Natural killer cell treated with Interleukin-12 subunit alpha and Interleukin-12 subunit beta and Interleukin-15 and Interleukin-18, amount 100 ng/mL, for 72 hours (primary cell): ENCODE data around the gene HIVEP1. TPM values are rescaled to one million over a fixed set of nuclear protein-coding genes. Genes with fewer than 3 reads are reported as not detected.
"Not testable (repeated sequence)": the region's sequence is repeated elsewhere in the genome, so short reads cannot be mapped to it uniquely, and the experiment has no call there.

Experiments used
- ATAC-seq, 2 donors: fragments of 150-1000 bp; cut with Tn5 transposase in 1 of 2; sonication (Bioruptor Pico), chemical (Tn5 transposase) in 1 of 2; 2 replicates each; pipeline ENCODE4 v1.10.0; 2021
- DNase-seq: peaks from one replicate; pipeline ENCODE4 v3.0.0; 2022; ENCODE audit warnings: low spot score
- H3K27ac Mint-ChIP-seq, 2 donors: 1 replicate in 1 of 2; 2 replicates in 1 of 2; pipeline ENCODE4 v1.8.0; 2022; ENCODE audit warnings: mixed read lengths in 2 of 2, mild to moderate bottlenecking in 1 of 2, moderate library complexity in 1 of 2
- H3K27me3 Mint-ChIP-seq, 2 donors: 1 replicate in 1 of 2; 2 replicates in 1 of 2; pipeline ENCODE4 v1.8.0; 2022; ENCODE audit warnings: mixed read lengths in 2 of 2
- H3K36me3 Mint-ChIP-seq: one replicate; pipeline ENCODE4 v1.8.0; 2022; ENCODE audit warnings: mixed read lengths
- H3K4me1 Mint-ChIP-seq, 2 donors: 1 replicate in 1 of 2; 2 replicates in 1 of 2; pipeline ENCODE4 v1.8.0; 2022; ENCODE audit warnings: low read depth in 2 of 2, mixed read lengths in 2 of 2, mild to moderate bottlenecking in 1 of 2
- H3K4me3 Mint-ChIP-seq: one replicate; pipeline ENCODE4 v1.8.0; 2022; ENCODE audit warnings: mixed read lengths
- H3K9me3 Mint-ChIP-seq: 2 replicates; pipeline ENCODE4 v1.8.0; 2022; ENCODE audit warnings: mixed read lengths
- total RNA-seq, 2 donors: library from RNA; stranded (reverse); gene quantifications; one replicate each; pipeline ENCODE4 v1.2.3, GENCODE V29; 2022

HIVEP1 gene
- total RNA-seq, 2 donors from 2014 or later, result 28.3 to 39.4 TPM

DNA sequence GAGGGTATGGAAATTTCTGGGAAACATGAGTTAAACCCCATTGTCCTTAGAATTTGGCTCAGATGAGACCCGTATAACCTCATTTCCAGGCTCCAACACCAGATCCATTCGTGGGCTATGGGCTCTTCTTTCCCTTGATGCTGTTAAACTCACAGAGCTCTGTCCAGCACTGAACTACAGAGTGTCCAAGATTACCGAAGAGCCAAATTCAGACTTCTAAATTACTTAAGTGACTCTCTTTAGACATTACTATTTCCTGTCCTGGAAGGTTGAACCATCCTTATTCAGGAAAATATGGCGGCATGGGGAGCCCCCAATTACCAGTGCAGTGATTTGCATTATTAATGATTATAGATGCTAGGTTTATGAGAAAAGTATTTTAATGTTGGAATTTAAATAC, 153.2 kb downstream of the HIVEP1 start:
- Mint-ChIP-seq H3K36me3 (peaks cover 14% of the 10 kb centered on the region), H3K4me1 (peaks cover 20% of the 10 kb centered on the region in 2 donors), H3K27me3 (peaks cover 0 to under 1% of the 10 kb centered on the region in 2 donors), H3K4me3 (no peak overlapping the region), H3K27ac (no peak overlapping the region), H3K9me3 (no peaks in the 10 kb centered on the region)
- DNase-seq (no peak), ATAC-seq (no peak)

DNA sequence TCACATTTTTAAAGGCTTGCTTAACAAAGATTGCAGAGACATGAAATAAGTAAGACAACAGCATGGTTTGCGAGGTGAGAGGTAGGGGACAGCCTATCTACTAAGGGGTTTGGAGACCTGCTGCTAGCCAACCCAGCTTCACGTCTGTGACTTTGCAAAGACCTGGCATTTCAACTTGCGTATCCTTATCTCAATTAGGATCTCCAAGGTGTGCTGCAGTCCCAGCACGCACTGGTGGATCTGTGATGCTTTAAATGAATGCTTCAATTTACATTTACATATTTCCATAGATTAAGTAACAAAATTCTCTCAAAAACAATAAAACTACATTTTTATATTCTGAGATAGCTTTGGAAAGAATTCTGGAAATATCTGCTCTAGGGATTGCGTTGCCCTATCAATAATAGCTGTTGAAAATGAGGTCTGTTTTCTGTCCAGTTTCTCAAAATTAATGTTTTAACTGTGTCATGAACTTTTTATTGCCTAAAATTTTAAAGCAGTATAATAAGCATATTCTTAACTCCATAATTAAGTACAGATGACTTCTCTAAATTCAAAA, 153.7 kb downstream of the HIVEP1 start:
- H3K9me3 Mint-ChIP-seq, result no peaks in the 10 kb centered on the region
- peaks cover 14% of the 10 kb centered on the region for H3K36me3 Mint-ChIP-seq
- DNase-seq (no peak), ATAC-seq (no peak)
- H3K27me3 Mint-ChIP-seq, result peaks cover 0 to 3% of the 10 kb centered on the region in 2 donors
- H3K4me3 Mint-ChIP-seq, result no peak overlapping the region
- no peak overlapping the region for H3K27ac Mint-ChIP-seq
- H3K4me1 Mint-ChIP-seq, result peaks cover 17 to 18% of the 10 kb centered on the region in 2 donors

DNA sequence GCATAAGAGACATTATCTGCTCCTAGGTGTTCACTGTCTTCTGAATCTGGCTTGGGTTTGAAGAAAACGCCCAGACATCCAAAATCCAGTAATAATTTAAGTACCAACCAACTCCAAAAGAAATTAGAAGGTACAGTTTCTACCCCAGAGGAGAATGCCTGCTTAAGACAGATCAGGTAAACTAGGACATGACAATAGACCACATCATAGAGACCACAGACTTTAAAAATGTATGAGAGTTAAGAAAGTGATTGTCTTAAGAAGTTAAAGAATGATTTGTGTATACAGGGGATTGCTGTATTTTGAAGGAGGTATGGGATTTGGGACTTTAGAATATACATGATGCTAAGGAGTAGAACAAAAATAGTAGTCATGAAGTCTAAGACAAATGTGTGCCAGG, 157.3 kb downstream of the HIVEP1 start:
- peaks cover 0 to 3% of the 10 kb centered on the region in 2 donors for H3K27me3 Mint-ChIP-seq
- no peaks in the 10 kb centered on the region for H3K9me3 Mint-ChIP-seq
- no peak for DNase-seq
- peak overlapping the region in 1 of 2 donors; percentile 19 for H3K27ac Mint-ChIP-seq
- ATAC-seq, result no peak
- H3K4me3 Mint-ChIP-seq, result no peak overlapping the region
- no peaks in the 10 kb centered on the region for H3K4me1 Mint-ChIP-seq
- no peaks in the 10 kb centered on the region for H3K36me3 Mint-ChIP-seq

DNA sequence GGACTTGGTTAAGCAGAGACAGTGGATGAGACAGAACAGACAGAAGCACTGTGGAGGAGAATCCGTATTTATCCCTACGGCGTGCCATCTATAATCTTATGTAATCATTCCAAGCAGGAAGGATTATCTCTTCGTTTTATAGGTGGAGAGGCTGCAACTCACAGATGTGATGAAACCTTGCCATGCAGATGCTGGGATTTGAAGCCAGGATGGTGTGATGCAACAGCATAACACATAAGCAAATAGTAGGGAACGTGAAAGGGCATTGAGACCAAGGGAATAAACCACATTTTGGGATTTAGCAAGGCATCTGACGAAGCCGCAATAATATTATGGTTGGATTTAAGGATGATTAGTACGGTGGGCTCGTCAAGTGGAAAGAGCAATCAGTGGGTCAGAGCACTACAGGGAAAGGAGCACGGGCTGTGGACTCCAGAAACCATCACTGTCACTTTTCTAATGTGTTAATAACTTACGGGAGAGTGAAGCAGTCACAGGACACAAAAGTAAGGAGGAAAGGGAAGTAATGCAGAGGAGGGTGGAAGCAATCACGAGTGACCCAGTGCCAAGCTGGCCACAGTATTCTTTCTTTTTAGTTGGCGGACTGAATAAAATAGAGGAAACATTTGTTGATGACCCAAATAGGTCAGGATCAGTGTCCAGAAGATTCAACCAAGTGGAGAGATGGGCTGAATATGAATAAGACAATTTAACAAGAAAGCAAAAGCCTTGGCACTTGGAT, 158.4 kb downstream of the HIVEP1 start:
- no peaks in the 10 kb centered on the region for H3K4me1 Mint-ChIP-seq
- H3K36me3 Mint-ChIP-seq, result no peaks in the 10 kb centered on the region
- ATAC-seq, result no peak
- peaks cover 0 to 4% of the 10 kb centered on the region in 2 donors for H3K27me3 Mint-ChIP-seq
- peak overlapping the region in 1 of 2 donors; percentile 19 for H3K27ac Mint-ChIP-seq
- DNase-seq, result no peak
- no peaks in the 10 kb centered on the region for H3K9me3 Mint-ChIP-seq
- no peak overlapping the region for H3K4me3 Mint-ChIP-seq

DNA sequence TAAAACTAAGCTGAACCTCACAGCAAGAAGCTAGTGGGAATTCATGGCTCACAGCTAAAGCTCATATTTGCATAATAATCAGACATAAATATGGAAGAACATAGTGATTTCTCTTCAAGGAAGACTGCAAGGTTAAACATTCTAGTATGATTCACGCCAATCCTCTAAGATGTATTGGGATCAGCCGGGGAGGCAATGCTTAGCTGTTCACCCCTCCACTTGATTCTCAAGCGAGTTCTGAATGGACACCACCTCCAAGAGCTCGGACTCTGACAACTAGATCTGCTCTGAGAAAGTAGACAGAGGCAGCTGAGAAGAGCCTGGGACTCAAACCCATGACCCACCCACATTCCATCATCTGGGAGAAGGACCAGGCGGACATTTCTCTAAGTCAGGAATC, 159.6 kb downstream of the HIVEP1 start:
- H3K4me3 Mint-ChIP-seq, result no peak overlapping the region
- no peaks in the 10 kb centered on the region for H3K36me3 Mint-ChIP-seq
- peaks cover 0 to 5% of the 10 kb centered on the region in 2 donors for H3K27me3 Mint-ChIP-seq
- no peaks in the 10 kb centered on the region for H3K4me1 Mint-ChIP-seq
- H3K9me3 Mint-ChIP-seq, result peaks cover 1% of the 10 kb centered on the region
- ATAC-seq (no peak), DNase-seq (no peak)
- H3K27ac Mint-ChIP-seq, result no peak overlapping the region

GRCh38 chr6:12172572-12172971, 160.5 kb downstream of the HIVEP1 start:
- no peak for DNase-seq
- no peaks in the 10 kb centered on the region for H3K36me3 Mint-ChIP-seq
- H3K27ac Mint-ChIP-seq, result no peak overlapping the region
- no peak overlapping the region for H3K4me3 Mint-ChIP-seq
- peaks cover 4% of the 10 kb centered on the region for H3K9me3 Mint-ChIP-seq
- H3K27me3 Mint-ChIP-seq, result peaks cover 0 to 5% of the 10 kb centered on the region in 2 donors
- ATAC-seq, result no peak
- H3K4me1 Mint-ChIP-seq, result no peaks in the 10 kb centered on the region

DNA sequence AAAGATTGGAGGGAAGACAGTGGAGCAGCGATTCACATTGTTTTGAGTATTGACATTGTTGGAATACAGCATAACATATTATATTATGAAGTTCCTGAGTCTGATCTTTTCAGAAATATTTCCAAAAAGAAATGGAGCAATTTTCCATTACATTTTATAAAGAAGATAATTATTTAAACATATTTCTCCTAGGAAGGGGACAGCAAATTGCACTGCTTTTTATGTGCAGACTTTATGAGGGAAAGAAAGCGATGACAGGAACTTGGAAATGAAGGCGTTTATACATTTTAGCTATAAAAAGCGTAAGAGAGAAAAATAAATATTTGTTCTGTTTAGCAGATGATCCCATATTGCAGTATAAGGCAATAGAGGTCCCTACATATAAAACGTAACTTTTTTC, 161.1 kb downstream of the HIVEP1 start:
- no peak overlapping the region for H3K4me3 Mint-ChIP-seq
- no peak for ATAC-seq
- peaks cover 4% of the 10 kb centered on the region for H3K9me3 Mint-ChIP-seq
- H3K4me1 Mint-ChIP-seq, result no peaks in the 10 kb centered on the region
- H3K36me3 Mint-ChIP-seq, result no peaks in the 10 kb centered on the region
- H3K27me3 Mint-ChIP-seq, result peaks cover 0 to 5% of the 10 kb centered on the region in 2 donors
- no peak overlapping the region for H3K27ac Mint-ChIP-seq
- DNase-seq, result no peak

- Mint-ChIP-seq H3K36me3 (no peaks in the 10 kb centered on the region), H3K27ac (no peak overlapping the region), H3K4me3 (no peak overlapping the region), H3K27me3 (peaks cover 0 to 5% of the 10 kb centered on the region in 2 donors), H3K9me3 (peaks cover 4% of the 10 kb centered on the region), H3K4me1 (no peaks in the 10 kb centered on the region)
- ATAC-seq (no peak), DNase-seq (no peak)
Measured at GRCh38 chr6:12173661-12174060, 161.5 kb downstream of the HIVEP1 start.

GRCh38 chr6:12174878-12175277, 162.8 kb downstream of the HIVEP1 start:
- no peaks in the 10 kb centered on the region for H3K4me1 Mint-ChIP-seq
- H3K27ac Mint-ChIP-seq, result no peak overlapping the region
- H3K4me3 Mint-ChIP-seq, result no peak overlapping the region
- peaks cover 4% of the 10 kb centered on the region for H3K9me3 Mint-ChIP-seq
- DNase-seq (no peak), ATAC-seq (no peak)
- H3K36me3 Mint-ChIP-seq, result no peaks in the 10 kb centered on the region
- H3K27me3 Mint-ChIP-seq, result peaks cover 0 to 5% of the 10 kb centered on the region in 2 donors

- peaks cover 4% of the 10 kb centered on the region for H3K9me3 Mint-ChIP-seq
- no peak overlapping the region for H3K27ac Mint-ChIP-seq
- ATAC-seq (no peak), DNase-seq (no peak)
- H3K27me3 Mint-ChIP-seq, result peaks cover 0 to 2% of the 10 kb centered on the region in 2 donors
- no peaks in the 10 kb centered on the region for H3K4me1 Mint-ChIP-seq
- H3K4me3 Mint-ChIP-seq, result no peak overlapping the region
- no peaks in the 10 kb centered on the region for H3K36me3 Mint-ChIP-seq
Measured at GRCh38 chr6:12175626-12176025, 163.5 kb downstream of the HIVEP1 start.

DNA sequence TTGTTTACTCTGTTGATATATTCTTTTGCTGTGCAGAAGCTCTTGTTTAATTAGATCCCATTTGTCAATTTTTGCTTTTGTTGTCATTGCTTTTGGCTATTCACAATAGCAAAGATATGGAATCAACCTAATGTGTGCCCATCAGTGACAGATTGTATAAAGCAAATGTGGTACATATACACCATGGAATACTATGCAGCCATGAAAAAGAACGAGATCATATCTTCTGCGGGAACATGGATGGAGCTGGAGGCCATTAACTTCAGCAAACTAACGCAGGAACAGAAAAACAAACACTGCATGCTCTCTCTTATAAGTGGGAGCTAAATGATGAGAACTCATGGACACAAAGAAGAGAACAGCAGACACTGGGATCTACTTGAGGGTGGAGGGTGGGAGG, 164.7 kb downstream of the HIVEP1 start:
- not testable (repeated sequence) for H3K4me1 Mint-ChIP-seq, H3K4me3 Mint-ChIP-seq, DNase-seq, H3K27me3 Mint-ChIP-seq, ATAC-seq, H3K27ac Mint-ChIP-seq, H3K36me3 Mint-ChIP-seq, H3K9me3 Mint-ChIP-seq

GRCh38 chr6:12178521-12178920, 166.4 kb downstream of the HIVEP1 start:
- no peaks in the 10 kb centered on the region for H3K36me3 Mint-ChIP-seq
- no peak overlapping the region for H3K4me3 Mint-ChIP-seq
- peaks cover 4% of the 10 kb centered on the region for H3K9me3 Mint-ChIP-seq
- H3K27ac Mint-ChIP-seq, result no peak overlapping the region
- H3K4me1 Mint-ChIP-seq, result peaks cover 7 to 8% of the 10 kb centered on the region in 2 donors
- H3K27me3 Mint-ChIP-seq, result peaks cover 0 to 2% of the 10 kb centered on the region in 2 donors
- no peak for ATAC-seq
- DNase-seq, result no peak

- H3K27ac Mint-ChIP-seq, result no peak overlapping the region
- DNase-seq (no peak), ATAC-seq (no peak)
- H3K4me3 Mint-ChIP-seq, result no peak overlapping the region
- H3K9me3 Mint-ChIP-seq, result peaks cover 4% of the 10 kb centered on the region
- H3K27me3 Mint-ChIP-seq, result peaks cover under 1 to 8% of the 10 kb centered on the region in 2 donors
- H3K4me1 Mint-ChIP-seq, result peaks cover 7 to 13% of the 10 kb centered on the region in 2 donors
- no peaks in the 10 kb centered on the region for H3K36me3 Mint-ChIP-seq
Measured at GRCh38 chr6:12181481-12181880, 169.4 kb downstream of the HIVEP1 start.

DNA sequence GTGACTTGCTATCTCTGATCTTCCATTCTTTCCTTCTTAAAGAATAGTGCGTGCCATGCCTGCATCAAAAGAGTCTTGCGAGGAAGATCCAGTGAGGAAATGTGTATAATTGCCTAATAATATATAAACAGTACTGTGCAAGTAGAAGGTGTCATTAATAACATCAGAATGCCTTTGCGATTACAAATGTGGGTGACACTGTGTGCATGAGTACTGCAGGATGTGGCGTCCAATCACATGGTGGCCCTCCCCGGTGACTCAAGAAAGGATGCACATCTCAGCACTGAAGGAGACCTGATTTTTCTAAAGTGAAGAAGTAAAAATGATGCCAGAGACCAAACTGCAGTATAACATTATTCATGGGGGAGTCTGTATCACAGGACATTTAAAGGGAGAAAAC, 170.6 kb downstream of the HIVEP1 start:
- H3K27me3 Mint-ChIP-seq, result peaks cover 2 to 8% of the 10 kb centered on the region in 2 donors

More for the DNA sequence above, 170.6 kb downstream of the HIVEP1 start:
- Mint-ChIP-seq H3K36me3 (no peaks in the 10 kb centered on the region), H3K27ac (no peak overlapping the region), H3K4me3 (no peak overlapping the region), H3K9me3 (no peaks in the 10 kb centered on the region), H3K4me1 (peaks cover 7 to 13% of the 10 kb centered on the region in 2 donors)
- DNase-seq (no peak), ATAC-seq (peak; percentile 78 to 88)
